HepG2 (cell line): ENCODE measurements around the gene PNLDC1. TPM values are rescaled to one million over a fixed set of nuclear protein-coding genes. Genes with fewer than 3 reads are reported as not detected.
A peak's percentile ranks its signal among the peaks of the same experiment; 100 is the strongest.

Experiments used
- CEBPZ ChIP-seq: IDR thresholded peaks from 2 replicates; pipeline ENCODE4 v1.6.1; 2012; ENCODE audit warnings: low read length, improper control_type of control experiment
- MAF1 ChIP-seq: sonication (generic); formaldehyde crosslinking; IDR thresholded peaks from 2 replicates; pipeline ENCODE4 v1.5.0; 2020; ENCODE audit warnings: missing genetic modification reagents, borderline replicate concordance
- MEIS2 ChIP-seq: sonication (generic); formaldehyde crosslinking; IDR thresholded peaks from 2 replicates; pipeline ENCODE4 v1.9.0; 2021; ENCODE audit warnings: mild to moderate bottlenecking, missing genetic modification reagents
- NKX3-1 ChIP-seq: sonication (generic); formaldehyde crosslinking; IDR thresholded peaks from 2 replicates; pipeline ENCODE4 v1.5.0; 2020; ENCODE audit warnings: missing genetic modification reagents
- TRIM24 ChIP-seq: sonication (generic); formaldehyde crosslinking; IDR thresholded peaks from 2 replicates; pipeline ENCODE4 v1.8.0; 2022; ENCODE audit warnings: mild to moderate bottlenecking, missing genetic modification reagents
- ZBTB7B ChIP-seq: sonication (generic); formaldehyde crosslinking; IDR thresholded peaks from 2 replicates; pipeline ENCODE4 v1.4.0; 2020; ENCODE audit warnings: missing genetic modification reagents
- ZNF207 ChIP-seq: fragments of 450-650 bp; IDR thresholded peaks from 2 replicates; pipeline ENCODE4 v1.6.1; 2016; ENCODE audit warnings: antibody characterized with exemption, borderline replicate concordance
- ZNF501 ChIP-seq: sonication (generic); formaldehyde crosslinking; IDR thresholded peaks from 2 replicates; pipeline ENCODE4 v1.5.1; 2020; ENCODE audit warnings: mild to moderate bottlenecking, moderate library complexity, missing genetic modification reagents
- ZNF567 ChIP-seq: sonication (generic); formaldehyde crosslinking; IDR thresholded peaks from 2 replicates; pipeline ENCODE4 v1.8.1; 2023; ENCODE audit warnings: mild to moderate bottlenecking, missing genetic modification reagents, borderline replicate concordance
- ZNF629 ChIP-seq: sonication (generic); formaldehyde crosslinking; conservative IDR thresholded peaks from 2 replicates; pipeline ENCODE4 v1.5.0; 2020; ENCODE audit warnings: missing genetic modification reagents
- ZNF670 ChIP-seq: sonication (generic); formaldehyde crosslinking; IDR thresholded peaks from 2 replicates; pipeline ENCODE4 v1.8.0; 2022; ENCODE audit warnings: mild to moderate bottlenecking, missing genetic modification reagents, borderline replicate concordance
- ZNF777 ChIP-seq: sonication (generic); formaldehyde crosslinking; IDR thresholded peaks from 2 replicates; pipeline ENCODE4 v1.4.0; 2020; ENCODE audit warnings: missing genetic modification reagents
- polyA plus RNA-seq, 8 experiments: library from polyadenylated mRNA; depleted of rRNA in 3 of 8; stranded (reverse) in 7 of 8; unstranded in 1 of 8; fragments of >200 nt; fragmentation: Illumina TruSeq in 4 of 8; extraction: Trizol in 4 of 8; gene quantifications; 2 replicates each; pipeline versions ENCODE4 v1.2.1 to v1.2.3, GENCODE V29; 2011 to 2016; ENCODE audit warnings: low read depth in 4 of 8, missing spikeins in 1 of 8, mixed read lengths in 1 of 8; ENCODE audit not compliant: insufficient read depth in 1 of 8
- total RNA-seq, 5 experiments: library from RNA; depleted of rRNA; stranded (reverse); fragments of >200 nt; fragmentation: Illumina TruSeq; extraction: Trizol; gene quantifications; 2 replicates each; pipeline ENCODE4 v1.2.3, GENCODE V29; 2016; ENCODE audit warnings: low read depth in 1 of 5
- TF ChIP-seq, protein P1 (sequence below): sonication (generic); formaldehyde crosslinking; conservative IDR thresholded peaks from 2 replicates; pipeline ENCODE4 v1.5.0; 2020; ENCODE audit warnings: missing genetic modification reagents
- TF ChIP-seq, protein P2 (sequence below): sonication (generic); formaldehyde crosslinking; IDR thresholded peaks from 2 replicates; pipeline ENCODE4 v1.4.0; 2020; ENCODE audit warnings: mild to moderate bottlenecking, low read depth, missing genetic modification reagents
- TF ChIP-seq, protein P3 (sequence below): sonication (generic); formaldehyde crosslinking; IDR thresholded peaks from 2 replicates; pipeline ENCODE4 v1.5.1; 2020; ENCODE audit warnings: mild to moderate bottlenecking, missing genetic modification reagents, borderline replicate concordance
- TF ChIP-seq, protein P4 (sequence below): conservative IDR thresholded peaks from 2 replicates; pipeline ENCODE4 v1.6.1; 2018; ENCODE audit warnings: missing genetic modification reagents

The PNLDC1 gene
- total and polyA plus RNA-seq, 2 of the 13 experiments (the other 11 are each of a cell fraction or from before 2014, with no cell fraction given), result not detected

DNA sequence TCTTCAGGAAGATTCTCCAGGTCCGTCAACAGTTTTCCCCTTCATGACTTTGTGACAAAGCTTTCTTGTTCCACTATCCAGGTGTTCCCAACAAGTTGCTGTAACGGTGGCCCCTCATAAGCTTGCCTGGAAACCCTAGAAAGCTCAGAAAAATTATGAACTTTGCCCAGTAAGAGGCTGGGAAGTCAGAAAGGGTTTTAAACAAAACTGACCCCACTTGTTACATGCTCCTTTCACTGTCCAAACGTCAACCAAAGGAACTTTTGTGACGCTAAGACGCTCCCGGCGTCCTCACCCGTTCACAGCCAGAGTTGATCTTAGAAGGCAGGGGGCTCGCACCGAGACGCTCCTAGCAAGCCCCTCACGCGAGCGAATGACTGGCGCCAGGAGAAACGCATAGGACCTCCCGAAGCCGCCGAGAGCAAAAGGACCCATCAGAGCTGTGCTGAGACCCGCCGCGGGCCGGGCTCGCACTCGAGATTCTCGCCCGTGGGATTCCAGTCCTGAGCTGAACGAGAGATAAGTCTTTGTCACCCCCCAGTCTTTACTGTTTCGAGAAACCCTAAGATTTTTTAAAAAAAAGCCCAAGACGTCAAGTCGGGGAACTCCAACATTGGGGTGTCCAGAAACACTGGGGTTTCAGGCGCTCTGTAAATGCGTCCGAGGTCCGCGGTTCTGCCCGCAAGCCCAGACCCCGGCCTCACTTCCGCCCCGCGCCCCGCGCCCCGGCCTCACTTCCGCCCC, 38.8 kb upstream of the PNLDC1 start (continued):
- TF ChIP-seq TRIM24 (CRISPR knock-in tag) (0 out of 2 replicates have a peak, but pooled peaks have one; percentile 31), ZNF207 (no peak), MAF1 (CRISPR knock-in tag) (no peak), CEBPZ (no peak), NKX3-1 (CRISPR knock-in tag) (peak; percentile 19; the same call in 1 of the 2 replicates), ZNF629 (CRISPR knock-in tag) (no peak), ZBTB7B (CRISPR knock-in tag) (peak; percentile 57), ZNF501 (CRISPR knock-in tag) (peak; percentile 68), MEIS2 (CRISPR knock-in tag) (0 out of 2 replicates have a peak, but pooled peaks have one; percentile 10), ZNF670 (CRISPR knock-in tag) (0 out of 2 replicates have a peak, but pooled peaks have one; percentile 65), ZNF777 (CRISPR knock-in tag) (0 out of 2 replicates have a peak, but pooled peaks have one; percentile 9), ZNF567 (CRISPR knock-in tag) (peak; percentile 50; the same call in 1 of the 2 replicates)
- TF ChIP-seq, protein P1, sequence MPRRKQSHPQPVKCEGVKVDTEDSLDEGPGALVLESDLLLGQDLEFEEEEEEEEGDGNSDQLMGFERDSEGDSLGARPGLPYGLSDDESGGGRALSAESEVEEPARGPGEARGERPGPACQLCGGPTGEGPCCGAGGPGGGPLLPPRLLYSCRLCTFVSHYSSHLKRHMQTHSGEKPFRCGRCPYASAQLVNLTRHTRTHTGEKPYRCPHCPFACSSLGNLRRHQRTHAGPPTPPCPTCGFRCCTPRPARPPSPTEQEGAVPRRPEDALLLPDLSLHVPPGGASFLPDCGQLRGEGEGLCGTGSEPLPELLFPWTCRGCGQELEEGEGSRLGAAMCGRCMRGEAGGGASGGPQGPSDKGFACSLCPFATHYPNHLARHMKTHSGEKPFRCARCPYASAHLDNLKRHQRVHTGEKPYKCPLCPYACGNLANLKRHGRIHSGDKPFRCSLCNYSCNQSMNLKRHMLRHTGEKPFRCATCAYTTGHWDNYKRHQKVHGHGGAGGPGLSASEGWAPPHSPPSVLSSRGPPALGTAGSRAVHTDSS, result no peak
- TF ChIP-seq, protein P2, sequence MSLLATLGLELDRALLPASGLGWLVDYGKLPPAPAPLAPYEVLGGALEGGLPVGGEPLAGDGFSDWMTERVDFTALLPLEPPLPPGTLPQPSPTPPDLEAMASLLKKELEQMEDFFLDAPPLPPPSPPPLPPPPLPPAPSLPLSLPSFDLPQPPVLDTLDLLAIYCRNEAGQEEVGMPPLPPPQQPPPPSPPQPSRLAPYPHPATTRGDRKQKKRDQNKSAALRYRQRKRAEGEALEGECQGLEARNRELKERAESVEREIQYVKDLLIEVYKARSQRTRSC (CRISPR knock-in tag), result no peak
- TF ChIP-seq, protein P3, sequence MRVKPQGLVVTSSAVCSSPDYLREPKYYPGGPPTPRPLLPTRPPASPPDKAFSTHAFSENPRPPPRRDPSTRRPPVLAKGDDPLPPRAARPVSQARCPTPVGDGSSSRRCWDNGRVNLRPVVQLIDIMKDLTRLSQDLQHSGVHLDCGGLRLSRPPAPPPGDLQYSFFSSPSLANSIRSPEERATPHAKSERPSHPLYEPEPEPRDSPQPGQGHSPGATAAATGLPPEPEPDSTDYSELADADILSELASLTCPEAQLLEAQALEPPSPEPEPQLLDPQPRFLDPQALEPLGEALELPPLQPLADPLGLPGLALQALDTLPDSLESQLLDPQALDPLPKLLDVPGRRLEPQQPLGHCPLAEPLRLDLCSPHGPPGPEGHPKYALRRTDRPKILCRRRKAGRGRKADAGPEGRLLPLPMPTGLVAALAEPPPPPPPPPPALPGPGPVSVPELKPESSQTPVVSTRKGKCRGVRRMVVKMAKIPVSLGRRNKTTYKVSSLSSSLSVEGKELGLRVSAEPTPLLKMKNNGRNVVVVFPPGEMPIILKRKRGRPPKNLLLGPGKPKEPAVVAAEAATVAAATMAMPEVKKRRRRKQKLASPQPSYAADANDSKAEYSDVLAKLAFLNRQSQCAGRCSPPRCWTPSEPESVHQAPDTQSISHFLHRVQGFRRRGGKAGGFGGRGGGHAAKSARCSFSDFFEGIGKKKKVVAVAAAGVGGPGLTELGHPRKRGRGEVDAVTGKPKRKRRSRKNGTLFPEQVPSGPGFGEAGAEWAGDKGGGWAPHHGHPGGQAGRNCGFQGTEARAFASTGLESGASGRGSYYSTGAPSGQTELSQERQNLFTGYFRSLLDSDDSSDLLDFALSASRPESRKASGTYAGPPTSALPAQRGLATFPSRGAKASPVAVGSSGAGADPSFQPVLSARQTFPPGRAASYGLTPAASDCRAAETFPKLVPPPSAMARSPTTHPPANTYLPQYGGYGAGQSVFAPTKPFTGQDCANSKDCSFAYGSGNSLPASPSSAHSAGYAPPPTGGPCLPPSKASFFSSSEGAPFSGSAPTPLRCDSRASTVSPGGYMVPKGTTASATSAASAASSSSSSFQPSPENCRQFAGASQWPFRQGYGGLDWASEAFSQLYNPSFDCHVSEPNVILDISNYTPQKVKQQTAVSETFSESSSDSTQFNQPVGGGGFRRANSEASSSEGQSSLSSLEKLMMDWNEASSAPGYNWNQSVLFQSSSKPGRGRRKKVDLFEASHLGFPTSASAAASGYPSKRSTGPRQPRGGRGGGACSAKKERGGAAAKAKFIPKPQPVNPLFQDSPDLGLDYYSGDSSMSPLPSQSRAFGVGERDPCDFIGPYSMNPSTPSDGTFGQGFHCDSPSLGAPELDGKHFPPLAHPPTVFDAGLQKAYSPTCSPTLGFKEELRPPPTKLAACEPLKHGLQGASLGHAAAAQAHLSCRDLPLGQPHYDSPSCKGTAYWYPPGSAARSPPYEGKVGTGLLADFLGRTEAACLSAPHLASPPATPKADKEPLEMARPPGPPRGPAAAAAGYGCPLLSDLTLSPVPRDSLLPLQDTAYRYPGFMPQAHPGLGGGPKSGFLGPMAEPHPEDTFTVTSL, result no peak
- TF ChIP-seq, protein P4, sequence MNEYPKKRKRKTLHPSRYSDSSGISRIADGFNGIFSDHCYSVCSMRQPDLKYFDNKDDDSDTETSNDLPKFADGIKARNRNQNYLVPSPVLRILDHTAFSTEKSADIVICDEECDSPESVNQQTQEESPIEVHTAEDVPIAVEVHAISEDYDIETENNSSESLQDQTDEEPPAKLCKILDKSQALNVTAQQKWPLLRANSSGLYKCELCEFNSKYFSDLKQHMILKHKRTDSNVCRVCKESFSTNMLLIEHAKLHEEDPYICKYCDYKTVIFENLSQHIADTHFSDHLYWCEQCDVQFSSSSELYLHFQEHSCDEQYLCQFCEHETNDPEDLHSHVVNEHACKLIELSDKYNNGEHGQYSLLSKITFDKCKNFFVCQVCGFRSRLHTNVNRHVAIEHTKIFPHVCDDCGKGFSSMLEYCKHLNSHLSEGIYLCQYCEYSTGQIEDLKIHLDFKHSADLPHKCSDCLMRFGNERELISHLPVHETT (CRISPR knock-in tag), result peak; percentile 0; the same call in 1 of the 2 replicates
